Measurements from ENCODE around the gene CPLANE1. TPM values are rescaled to one million over a fixed set of nuclear protein-coding genes. Genes with fewer than 3 reads are reported as not detected.

The CPLANE1 gene
- total RNA-seq, 3 donors from 2014 or later: 1.4 to 4.2 (median 1.4) TPM

Other genes with a start within 250 kb of the CPLANE1 start
- gene NUP155, start 121.7 kb upstream of the CPLANE1 start, total RNA-seq: 10 to 100 TPM; 68.9 to 85.7 (median 77.9) TPM
- 10 to 100 TPM; 28.4 to 34.8 (median 33.6) TPM for gene WDR70, start 129.9 kb upstream of the CPLANE1 start, total RNA-seq